HS-5 (cell line): ENCODE results near the gene COPS7A.
"Not testable (repeated sequence)": the region's sequence is repeated elsewhere in the genome, so short reads cannot be mapped to it uniquely, and the experiment has no call there.

Experiments
- DNase-seq: peaks from one replicate; pipeline ENCODE4 v3.0.0-alpha.2; 2012; ENCODE audit warnings: low read depth

Gene COPS7A

DNA sequence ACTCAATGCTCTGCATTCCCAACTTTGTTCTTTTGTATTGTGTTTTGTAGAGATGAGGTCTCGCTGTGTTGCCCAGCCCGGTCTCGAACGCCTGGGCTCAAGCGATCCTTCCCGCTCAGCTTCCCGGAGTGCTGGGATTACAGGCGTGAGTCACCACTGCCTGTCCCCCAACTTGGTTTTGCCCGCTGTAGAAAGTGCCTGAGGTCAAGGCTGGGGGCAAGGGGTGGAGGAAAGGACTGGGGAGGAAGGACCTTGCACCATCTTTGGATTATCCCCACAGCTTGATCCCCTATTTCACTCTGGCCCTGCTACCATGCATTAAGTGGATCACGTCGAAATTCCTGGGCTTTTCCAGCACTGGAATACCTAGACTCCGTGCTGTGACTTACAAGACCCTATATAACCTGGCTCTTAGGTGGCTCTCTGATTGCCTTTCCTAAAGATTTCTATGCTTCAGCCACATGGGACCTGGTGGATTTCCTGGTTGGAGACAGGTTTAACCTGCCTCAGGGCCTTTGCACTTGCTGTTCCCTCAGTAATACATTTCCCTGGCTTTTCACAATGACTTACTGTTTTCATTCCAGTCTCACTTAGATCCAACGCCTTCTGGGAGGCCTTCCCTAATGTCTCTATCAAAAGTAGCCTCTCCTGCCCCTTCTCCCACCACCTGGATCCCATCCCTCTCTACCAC lies 22.6 kb upstream of the COPS7A start:
- DNase-seq = no peak

DNA sequence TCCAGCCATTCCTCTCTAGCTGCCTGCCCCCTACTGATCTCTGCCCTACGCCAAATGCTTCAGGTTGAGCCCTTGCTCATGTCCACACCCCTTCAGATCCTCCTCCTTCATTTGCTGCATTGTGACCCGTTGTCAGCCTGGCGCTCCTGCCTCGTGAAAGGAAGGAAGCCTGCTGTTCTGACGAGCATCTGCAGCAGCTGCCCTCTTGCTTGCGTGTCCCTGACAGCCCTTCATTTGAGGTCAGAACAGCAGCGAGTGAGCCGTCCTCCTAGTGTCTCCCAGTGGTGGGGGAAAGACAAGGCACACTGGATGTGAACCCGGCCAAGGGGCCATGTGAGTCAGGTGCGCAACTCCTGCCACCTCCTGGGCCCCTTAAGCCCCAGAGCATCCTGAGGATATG lies 20.2 kb upstream of the COPS7A start:
- DNase-seq = no peak

DNA sequence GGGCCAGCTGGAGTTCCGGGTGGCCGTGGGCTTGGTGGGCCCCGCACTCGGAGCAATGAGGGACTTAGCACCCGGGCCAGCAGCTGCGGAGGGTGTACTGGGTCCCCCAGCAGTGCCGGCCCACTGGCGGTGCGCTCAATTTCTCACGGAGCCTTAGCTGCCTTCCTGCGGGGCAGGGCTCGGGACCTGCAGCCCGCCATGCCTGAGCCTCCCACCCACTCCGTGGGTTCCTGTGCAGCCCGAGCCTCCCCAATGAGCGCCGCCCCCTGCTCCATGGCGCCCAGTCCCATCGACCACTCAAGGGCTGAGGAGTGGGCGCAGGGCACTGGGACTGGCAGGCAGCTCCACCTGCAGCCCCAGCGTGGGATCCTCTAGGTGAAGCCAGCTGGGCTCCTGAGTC lies 15.5 kb upstream of the COPS7A start:
- not testable (repeated sequence) for DNase-seq

DNA sequence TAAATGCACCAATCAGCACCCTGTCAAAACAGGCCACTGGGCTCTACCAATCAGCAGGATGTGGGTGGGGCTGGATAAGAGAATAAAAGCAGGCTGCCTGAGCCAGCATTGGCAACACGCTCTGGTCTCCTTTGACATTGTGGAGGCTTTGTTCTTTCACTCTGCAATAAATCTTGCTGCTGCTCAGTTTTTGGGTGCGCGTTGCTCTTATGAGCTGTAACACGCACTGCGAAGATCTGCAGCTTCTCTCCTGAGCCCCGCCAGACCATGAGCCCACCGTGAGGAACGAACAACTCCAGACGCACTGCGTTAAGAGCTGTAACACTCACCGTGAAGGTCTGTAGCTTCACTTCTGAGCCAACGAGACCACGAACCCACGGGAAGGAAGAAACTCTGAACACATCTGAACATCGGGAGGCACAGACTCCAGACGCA lies 14.9 kb upstream of the COPS7A start:
- DNase-seq = no peak

DNA sequence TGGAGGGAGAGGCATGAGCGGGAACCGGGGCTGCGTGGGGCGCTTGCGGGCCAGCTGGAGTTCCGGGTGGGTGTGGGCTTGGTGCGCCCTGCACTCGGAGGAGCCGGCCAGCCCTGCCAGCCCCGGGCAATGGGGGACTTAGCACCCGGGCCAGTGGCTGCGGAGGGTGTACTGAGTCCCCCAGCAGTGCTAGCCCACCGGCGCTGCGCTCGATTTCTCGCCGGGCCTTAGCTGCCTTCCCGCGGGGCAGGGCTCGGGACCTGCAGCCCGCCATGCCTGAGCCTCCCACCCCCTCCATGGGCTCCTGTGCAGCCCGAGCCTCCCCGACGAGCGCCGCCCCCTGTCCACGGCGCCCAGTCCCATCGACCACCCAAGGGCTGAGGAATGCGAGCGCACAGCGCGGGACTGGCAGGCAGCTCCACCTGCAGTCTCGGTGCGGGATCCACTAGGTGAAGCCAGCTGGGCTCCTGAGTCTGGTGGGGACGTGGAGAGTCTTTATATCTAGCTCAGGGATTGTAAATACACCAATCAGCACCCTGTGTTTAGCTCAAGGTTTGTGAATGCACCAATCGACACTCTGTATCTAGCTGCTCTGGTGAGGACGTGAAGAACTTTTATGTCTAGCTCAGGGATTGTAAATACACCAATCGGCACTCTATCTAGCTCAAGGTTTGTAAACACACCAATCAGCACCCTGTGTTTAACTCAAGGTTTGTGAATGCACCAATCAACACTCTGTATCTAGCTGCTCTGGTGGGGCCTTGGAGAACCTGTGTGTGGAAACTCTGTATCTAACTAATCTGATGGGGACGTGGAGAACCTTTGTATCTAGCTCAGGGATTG lies 7.6 kb upstream of the COPS7A start:
- not testable (repeated sequence) for DNase-seq

DNA sequence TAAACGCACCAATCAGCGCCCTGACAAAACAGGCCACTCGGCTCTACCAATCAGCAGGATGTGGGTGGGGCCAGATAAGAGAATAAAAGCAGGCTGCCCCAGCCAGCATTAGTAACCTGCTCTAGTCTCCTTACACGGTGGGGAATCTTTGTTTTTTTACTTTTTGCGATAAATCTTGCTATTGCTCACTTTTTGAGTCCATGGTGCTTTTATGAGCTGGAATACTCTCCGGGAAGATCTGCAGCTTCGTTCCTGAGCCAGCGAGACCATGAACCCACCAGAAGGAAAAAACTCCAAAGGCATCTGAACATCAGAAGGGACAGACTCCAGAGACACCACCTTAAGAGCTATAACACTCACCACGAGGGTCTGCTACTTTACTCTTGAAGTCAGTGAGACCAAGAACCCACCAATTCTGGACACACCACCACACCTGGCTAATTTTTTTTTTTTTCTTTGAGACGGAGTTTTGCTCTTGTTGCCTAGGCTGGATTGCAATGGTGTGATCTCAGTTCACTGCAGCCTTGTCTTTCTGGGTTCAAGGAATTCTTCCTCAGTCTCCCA lies 6.9 kb upstream of the COPS7A start:
- no peak for DNase-seq

DNA sequence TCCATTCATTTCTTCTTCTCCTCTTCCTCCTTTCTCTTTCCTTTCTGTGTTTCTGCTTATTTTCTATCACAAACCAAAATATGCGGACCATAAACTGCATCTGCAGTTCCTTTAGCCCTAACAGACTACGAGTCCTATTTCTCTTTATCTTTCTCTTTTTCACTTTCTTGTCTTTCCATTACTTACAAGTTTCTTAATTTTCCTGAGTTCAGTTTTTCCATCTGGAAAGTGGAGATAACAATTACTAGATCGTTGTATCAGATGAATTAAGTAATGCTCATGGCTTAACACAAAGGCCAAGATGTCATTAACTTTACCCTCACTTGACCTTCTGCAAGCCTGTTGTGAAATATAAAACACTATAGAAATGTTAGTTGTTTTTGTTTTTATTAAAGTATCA lies 983 bp upstream of the COPS7A start:
- DNase-seq = no peak

DNA sequence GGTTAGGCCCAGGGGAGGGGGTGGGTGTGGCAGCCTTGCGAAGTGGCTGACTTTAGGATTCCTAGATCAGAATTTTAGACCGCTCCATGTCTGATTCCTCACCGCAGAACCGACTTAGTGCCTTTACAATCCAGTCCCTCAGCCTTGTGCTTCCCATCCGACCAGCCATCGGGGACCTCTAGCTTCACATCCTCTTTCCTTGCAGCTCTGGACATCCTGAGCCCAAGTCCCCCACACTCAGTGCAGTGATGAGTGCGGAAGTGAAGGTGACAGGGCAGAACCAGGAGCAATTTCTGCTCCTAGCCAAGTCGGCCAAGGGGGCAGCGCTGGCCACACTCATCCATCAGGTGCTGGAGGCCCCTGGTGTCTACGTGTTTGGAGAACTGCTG lies 557 bp downstream of the COPS7A start:
- peak; percentile 23 for DNase-seq

DNA sequence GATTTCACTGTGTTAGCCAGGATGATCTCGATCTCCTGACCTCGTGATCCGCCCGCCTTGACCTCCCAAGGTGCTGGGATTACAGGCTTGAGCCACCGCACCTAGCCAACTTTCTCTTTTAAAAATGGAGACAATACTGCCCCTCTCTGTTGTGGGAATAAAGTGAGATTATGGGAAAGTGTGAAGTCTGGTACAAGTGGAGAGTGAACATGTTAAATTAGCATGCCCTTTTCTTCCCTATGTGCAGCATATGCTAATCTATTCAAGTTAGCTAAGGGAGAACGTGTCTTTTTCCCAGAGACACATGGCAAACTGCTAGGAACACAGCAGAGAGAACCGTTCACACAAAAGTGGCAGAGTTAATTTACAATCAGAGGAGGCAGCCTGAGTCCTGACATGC lies 1.5 kb downstream of the COPS7A start:
- DNase-seq = no peak

DNA sequence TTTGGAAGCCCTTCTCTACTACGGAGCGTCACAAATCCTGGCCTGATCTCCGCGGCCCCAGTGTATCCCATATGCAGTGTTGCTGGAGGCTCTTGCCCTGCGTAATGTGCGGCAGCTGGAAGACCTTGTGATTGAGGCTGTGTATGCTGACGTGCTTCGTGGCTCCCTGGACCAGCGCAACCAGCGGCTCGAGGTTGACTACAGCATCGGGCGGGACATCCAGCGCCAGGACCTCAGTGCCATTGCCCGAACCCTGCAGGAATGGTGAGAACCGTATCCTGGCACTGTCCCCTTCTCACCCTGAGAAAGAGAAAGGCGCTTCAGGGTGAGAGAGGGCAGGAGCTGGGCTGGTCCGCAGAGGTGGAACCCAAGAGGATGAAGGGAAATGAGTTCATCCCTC lies 5.3 kb downstream of the COPS7A start:
- DNase-seq = no peak

DNA sequence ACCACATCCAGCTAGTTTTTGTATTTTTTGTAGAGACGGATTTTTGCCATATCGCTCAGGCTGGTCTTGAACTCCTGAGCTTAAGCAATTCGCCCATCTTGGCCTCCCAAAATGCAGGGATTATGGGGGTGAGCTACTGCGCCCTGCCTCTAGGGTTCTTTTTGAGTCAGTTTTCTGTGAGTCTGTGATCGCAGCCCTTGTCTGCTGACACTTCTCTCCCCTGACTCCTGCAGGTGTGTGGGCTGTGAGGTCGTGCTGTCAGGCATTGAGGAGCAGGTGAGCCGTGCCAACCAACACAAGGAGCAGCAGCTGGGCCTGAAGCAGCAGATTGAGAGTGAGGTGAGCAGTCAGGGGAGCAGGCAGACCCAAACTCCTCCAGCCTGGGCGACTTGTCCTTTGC lies 6.3 kb downstream of the COPS7A start:
- DNase-seq = no peak

DNA sequence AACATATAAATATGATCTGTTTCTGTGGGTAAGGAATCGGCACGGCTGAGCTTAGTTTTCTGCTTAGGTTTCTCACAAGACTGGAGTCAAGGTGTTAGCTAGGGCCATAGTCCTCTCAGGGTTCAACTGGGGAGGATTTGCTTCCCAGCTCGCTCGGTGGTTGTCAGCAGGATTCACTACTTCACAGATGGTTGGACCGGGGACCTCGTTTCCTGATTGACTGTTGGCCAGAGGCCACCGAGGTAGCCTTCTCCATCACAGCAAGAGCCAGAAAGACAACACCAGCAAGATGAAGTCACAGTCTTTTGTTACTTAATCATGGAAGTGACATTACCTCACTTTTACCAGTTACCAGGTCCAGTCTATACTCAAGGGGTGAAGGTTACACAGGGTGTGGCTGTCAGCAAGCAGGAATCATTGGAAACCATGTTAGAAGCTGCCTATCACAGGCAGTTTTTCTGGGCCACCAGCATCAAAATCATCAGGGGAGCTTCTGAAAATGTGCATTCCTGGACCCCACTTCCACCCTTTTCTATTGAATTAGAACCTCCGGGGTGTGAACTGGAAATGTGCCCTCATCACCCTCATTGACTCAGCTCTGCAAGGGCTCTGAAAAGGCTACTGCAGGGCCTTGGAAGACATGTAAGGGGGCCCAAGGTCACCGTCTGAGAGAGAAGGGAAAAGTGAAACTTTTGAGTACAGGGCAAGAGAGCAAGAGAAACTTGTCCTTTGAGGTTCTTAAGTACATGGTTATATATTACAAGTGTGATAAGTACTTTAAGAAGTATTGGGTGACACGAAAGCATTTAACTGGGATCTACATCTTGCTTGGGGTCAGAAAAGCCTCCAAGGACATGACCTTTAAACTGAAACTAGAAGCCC lies 10.9 kb downstream of the COPS7A start:
- DNase-seq = no peak

DNA sequence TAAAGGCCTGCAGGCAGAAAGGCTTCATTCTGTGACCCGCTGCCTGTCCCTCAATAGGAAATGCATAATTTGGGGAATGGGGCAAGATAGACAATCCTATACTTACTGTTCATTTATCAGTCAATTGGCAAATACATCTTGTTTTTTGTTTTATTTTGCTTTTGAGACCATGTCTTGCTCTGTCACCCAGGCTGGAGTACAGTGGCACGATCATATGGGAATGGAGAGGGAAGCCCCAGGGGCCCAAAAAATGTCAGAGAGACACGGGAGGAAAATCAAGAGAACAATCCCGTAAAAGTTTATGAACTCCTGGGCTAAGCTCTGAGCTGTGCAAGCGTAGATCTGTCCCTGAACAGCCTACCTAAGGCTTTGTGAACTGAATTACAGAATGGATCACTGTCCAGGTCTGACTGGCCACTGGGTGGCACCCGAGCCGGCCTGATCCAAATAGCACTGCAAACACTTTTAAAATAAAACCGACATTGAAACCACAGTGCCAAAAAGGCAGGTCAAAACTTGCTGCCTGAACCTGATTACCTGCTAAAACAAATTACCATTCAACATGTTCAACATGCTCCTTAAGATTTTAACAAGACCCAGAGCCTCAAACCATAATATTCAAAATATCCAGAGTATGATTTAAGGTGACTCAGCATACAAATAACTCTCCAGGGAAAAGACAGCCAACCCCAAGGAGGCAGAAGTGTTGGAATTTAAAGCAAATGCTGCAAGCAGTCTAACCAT lies 11.8 kb downstream of the COPS7A start:
- peak; percentile 52 for DNase-seq

DNA sequence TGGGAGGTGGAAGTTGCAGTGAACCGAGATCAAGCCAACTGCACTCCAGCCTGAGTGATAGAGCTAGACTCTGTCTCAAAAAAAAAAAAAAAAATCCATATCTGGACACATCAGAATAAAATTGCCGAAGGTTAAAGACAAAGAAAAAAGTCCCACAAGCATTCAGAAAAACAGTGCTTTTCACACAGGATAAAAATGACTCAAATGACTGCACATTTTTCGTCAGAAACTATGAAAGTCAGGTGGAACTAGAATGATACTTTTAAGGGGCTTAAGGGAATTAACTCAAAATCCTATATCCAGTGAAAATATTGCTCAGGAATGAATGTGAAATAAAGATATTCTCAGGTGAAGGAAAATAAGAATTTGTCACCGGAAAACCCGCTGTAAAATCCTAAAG lies 12.9 kb downstream of the COPS7A start:
- no peak for DNase-seq

DNA sequence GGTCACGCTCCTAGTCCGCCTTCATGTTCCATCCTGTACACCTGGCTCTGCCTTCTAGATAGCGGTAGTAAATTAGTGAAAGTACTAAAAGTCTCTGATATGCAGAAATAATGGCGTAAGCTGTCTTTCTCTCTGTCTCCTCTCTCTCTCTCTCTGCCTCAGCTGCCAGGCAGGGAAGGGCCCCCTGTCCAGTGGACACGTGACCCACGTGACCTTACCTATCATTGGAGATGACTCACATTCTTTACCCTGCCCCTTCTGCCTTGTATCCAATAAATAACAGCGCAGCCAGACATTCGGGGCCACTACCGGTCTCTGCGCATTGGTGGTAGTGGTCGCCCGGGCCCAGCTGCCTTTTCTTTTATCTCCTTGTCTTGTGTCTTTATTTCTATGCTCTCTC lies 18.2 kb downstream of the COPS7A start:
- DNase-seq = not testable (repeated sequence)

DNA sequence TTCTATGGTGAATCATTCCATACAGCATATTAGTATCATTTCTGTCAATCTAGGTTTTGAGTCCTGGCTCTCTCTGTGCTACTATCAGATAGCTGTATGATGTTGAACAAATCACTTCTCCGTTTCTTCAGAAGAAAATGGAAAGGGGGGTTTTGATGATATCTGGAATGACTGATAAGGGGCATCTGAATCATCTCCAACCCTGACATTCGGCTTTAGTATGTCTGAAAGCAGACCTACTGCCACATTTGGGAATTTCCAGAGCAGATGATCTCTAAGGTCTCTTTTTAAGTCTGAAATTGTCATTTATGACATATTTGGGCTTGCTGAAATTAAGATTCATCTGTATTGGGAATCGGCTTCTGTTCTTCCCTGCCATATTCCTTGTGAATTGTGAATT lies 19.0 kb downstream of the COPS7A start:
- DNase-seq = no peak

DNA sequence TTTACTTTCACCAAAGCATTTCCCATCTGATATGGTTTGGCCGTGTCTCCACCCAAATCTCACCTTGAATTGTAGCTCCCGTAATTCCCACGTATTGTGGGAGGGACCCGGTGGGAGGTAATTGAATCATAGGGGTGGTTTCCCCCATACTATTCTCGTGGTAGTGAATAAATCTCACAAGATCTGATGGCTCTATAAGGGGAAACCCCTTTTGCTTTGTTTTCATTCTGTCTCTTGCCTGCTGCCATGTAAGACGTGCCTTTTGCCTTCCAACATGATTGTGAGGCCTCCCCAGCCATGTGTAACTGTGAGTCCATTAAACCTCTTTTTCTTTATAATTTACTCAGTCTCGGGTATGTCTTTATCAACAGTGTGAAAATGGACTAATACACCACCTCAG lies 19.5 kb downstream of the COPS7A start:
- not testable (repeated sequence) for DNase-seq

DNA sequence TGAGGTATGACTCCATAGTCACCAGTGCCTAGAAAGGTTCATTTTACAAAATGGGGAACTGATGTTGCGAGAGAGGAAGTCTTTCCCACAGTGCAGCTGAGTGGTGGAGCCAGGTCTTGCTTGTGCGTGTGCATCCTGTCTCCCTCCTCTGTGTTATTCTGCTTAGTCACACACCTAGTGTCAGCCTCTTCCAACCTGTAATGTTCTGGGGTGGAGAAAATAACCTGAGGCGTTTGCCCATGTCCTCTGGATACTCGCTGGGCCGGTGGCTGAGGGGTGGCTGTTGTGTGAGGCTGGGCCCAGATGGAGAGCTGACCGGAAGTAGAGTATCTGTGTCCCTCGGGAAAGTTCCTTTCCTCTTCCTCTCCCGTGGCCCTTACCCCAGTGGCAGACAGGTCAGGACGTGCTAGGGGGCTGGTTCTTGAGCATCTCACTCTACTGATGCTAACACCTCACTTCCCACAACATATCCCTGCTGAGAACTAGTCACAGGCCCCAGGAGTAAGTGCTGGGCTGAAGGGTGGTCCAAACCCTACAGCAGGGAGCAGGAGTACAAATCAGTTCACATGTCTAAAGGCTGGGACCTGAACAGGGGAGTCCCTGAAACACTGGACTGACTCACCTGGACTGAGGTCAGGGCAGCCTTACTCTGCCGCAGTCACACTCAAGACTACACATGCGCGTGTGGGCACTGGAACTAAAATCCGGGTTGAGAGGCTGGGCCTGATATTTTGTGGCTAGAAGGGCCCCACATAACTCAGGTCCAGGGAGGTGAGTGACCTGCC lies 22.1 kb downstream of the COPS7A start:
- no peak for DNase-seq

DNA sequence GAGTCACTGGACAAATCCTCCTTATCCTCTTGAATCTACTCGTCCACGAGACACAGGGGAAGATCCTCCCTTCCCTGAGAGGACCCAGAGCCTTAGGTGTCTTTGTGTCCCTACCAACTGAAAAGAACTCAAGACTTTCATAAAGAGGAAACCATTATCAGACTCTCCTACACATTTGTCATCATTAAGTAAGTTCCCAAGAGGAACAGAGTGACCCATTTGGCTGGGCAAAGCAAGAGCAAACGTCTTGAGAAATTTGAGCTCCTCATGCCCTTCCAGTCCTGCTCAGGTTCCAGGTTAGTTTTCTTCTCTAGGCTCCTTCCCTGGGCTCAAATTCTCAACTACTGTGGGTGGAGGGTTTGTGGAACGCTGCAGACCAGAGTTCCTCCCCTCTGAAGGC lies 23.4 kb downstream of the COPS7A start:
- no peak for DNase-seq

DNA sequence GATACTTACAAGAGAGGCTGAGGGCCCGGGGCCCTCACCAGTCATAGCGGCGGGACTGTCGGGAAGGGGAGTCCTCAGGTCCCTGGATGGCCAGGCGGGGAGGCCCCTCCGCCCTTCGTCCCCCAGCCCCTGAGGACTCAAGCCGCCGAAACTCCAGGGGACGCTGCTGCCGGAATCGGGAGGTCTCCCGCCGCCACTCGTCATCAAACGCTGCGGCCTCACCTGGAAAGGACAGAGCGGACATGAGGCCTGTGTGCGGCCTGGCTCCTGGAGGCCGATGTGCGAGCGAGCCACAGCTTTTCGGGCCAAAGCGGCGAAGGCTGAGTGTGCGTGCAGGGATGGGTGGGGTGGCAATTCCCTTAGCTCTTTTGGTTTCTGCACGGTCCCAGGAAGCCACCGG lies 24.9 kb downstream of the COPS7A start:
- no peak for DNase-seq

DNA sequence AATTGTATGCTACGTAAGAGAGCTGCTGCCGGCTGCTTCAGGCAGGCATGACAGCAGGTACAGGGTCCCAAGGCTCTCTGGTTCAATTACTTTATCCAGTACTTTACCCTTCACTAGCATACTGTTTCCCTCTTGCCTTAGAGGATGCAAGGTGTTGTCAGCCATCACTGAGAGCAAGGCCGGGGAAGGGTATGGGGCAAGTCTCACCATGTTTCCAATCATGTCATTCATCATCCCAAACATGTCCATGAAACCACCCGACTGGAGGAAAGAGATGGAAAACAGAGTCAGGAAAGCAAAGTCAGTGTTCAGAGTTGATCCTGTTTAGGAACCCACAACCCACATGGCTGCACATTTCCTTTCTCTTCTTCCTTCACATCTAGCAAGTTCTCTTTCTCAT lies 26.7 kb downstream of the COPS7A start:
- DNase-seq = no peak
